T-helper 1 cell treated with Interleukin-12 subunit alpha and Interleukin-12 subunit beta and Interleukin-4 antibody, amounts not matched to agents 30 μg/mL and 1 μg/mL, for 36 hours (primary cell): ENCODE measurements around the gene FUBP1.

Experiments used
- H3K27ac Mint-ChIP-seq: one replicate; pipeline ENCODE4 v1.8.0; 2021; ENCODE audit warnings: mild to moderate bottlenecking, mixed read lengths
- H3K27me3 Mint-ChIP-seq: one replicate; pipeline ENCODE4 v1.8.0; 2021; ENCODE audit warnings: low read depth, mixed read lengths
- H3K36me3 Mint-ChIP-seq: one replicate; pipeline ENCODE4 v1.8.0; 2021; ENCODE audit warnings: low read depth, mixed read lengths
- H3K4me1 Mint-ChIP-seq: one replicate; pipeline ENCODE4 v1.8.0; 2021; ENCODE audit warnings: low read depth, mixed read lengths
- H3K4me3 Mint-ChIP-seq: one replicate; pipeline ENCODE4 v1.8.0; 2021; ENCODE audit warnings: mild to moderate bottlenecking, moderate library complexity, mixed read lengths
- H3K9me3 Mint-ChIP-seq: one replicate; pipeline ENCODE4 v1.8.0; 2021; ENCODE audit warnings: mixed read lengths

Gene FUBP1

GRCh38 chr1:77905603-77906002 lies 73.3 kb downstream of the FUBP1 start:
- Mint-ChIP-seq H3K27me3 (no peaks in the 10 kb centered on the region), H3K4me3 (no peak overlapping the region), H3K36me3 (no peaks in the 10 kb centered on the region)

GRCh38 chr1:77900687-77901293 lies 78.1 kb downstream of the FUBP1 start:
- H3K4me1 Mint-ChIP-seq: no peaks in the 10 kb centered on the region
- H3K9me3 Mint-ChIP-seq: no peaks in the 10 kb centered on the region
- H3K27me3 Mint-ChIP-seq: no peaks in the 10 kb centered on the region
- no peak overlapping the region for H3K27ac Mint-ChIP-seq
- H3K4me3 Mint-ChIP-seq: no peak overlapping the region
- no peaks in the 10 kb centered on the region for H3K36me3 Mint-ChIP-seq

More at GRCh38 chr1:77905603-77906002, 73.3 kb downstream of the FUBP1 start:
- no peaks in the 10 kb centered on the region for H3K9me3 Mint-ChIP-seq
- no peak overlapping the region for H3K27ac Mint-ChIP-seq
- no peaks in the 10 kb centered on the region for H3K4me1 Mint-ChIP-seq

GRCh38 chr1:77899647-77900320 lies 79.1 kb downstream of the FUBP1 start:
- Mint-ChIP-seq H3K4me1 (no peaks in the 10 kb centered on the region), H3K27ac (no peak overlapping the region), H3K27me3 (no peaks in the 10 kb centered on the region), H3K36me3 (no peaks in the 10 kb centered on the region), H3K4me3 (no peak overlapping the region), H3K9me3 (no peaks in the 10 kb centered on the region)
